Colonic mucosa (tissue), 4 donors: ENCODE measurements around the gene KRT38. TPM values are rescaled to one million over a fixed set of nuclear protein-coding genes. Genes with fewer than 3 reads are reported as not detected.

Source experiments
- DNase-seq: peaks from one replicate; pipeline ENCODE4 v3.0.0-alpha.2; 2020
- H3K27ac ChIP-seq: fragments of 200-600 bp; one replicate; pipeline ENCODE4 v1.8.0; 2021
- H3K27me3 ChIP-seq: fragments of 200-600 bp; one replicate; pipeline ENCODE4 v1.8.0; 2021
- H3K36me3 ChIP-seq: fragments of 200-600 bp; one replicate; pipeline ENCODE4 v1.8.0; 2021
- H3K4me1 ChIP-seq: fragments of 200-600 bp; one replicate; pipeline ENCODE4 v1.8.0; 2021; ENCODE audit warnings: mild to moderate bottlenecking
- H3K4me3 ChIP-seq: fragments of 200-600 bp; one replicate; pipeline ENCODE4 v1.8.0; 2021
- H3K9ac ChIP-seq, 2 donors: one replicate each; pipeline ENCODE4 v1.7.0; 2013; ENCODE audit warnings: control low read depth in 2 of 2, low read depth in 2 of 2, low read length in 2 of 2
- H3K9me3 ChIP-seq: fragments of 200-600 bp; one replicate; pipeline ENCODE4 v1.8.0; 2021
- CTCF ChIP-seq: fragments of 200-600 bp; IDR thresholded peaks from one replicate; pipeline ENCODE4 v1.8.0; 2022; ENCODE audit warnings: antibody characterized with exemption, mild to moderate bottlenecking
- intact Hi-C: fragments of 100-400 bp; cut with DNase I; formaldehyde crosslinking; loops from one replicate; pipeline ENCODE4 v1.14.1; 2022
- total RNA-seq, 2 donors: library from RNA; stranded (reverse); fragmentation: NEBNext Ultra II Directional in 1 of 2; extraction: Animal tissue kit (Norgen Biotek cat#: 25700) in 1 of 2; gene quantifications; one replicate each; pipeline ENCODE4 v1.2.1, GENCODE V29; 2021
- donor health status: healthy.
- donor health status: DM: no; HTN: no; CAD: no.
- donor health status: DM: no; HTN: no; CAD: no.

The KRT38 gene
- total RNA-seq, 2 donors from 2014 or later = not detected

- H3K9ac ChIP-seq = no peak overlapping the region
- H3K9me3 ChIP-seq = no peaks in the 10 kb centered on the region
- H3K36me3 ChIP-seq = no peaks in the 10 kb centered on the region
- TF ChIP-seq CTCF = no peak
- DNase-seq = no peak
- no peak overlapping the region for H3K27ac ChIP-seq
- intact Hi-C loops = loop anchor here (10.0 kb wide), 1 partner anchor 161 kb away; no protein-coding TSS in a partner anchor
- no peak overlapping the region for H3K4me3 ChIP-seq
- H3K27me3 ChIP-seq = no peaks in the 10 kb centered on the region
- no peaks in the 10 kb centered on the region for H3K4me1 ChIP-seq
Measured at GRCh38 chr17:41483991-41484826, 43.4 kb upstream of the KRT38 start.

GRCh38 chr17:41483531-41483930 is 42.7 kb upstream of the KRT38 start:
- TF ChIP-seq CTCF = no peak
- no peak overlapping the region for H3K4me3 ChIP-seq
- no peak for DNase-seq
- H3K9ac ChIP-seq = no peak overlapping the region
- no peak overlapping the region for H3K27ac ChIP-seq
- no peaks in the 10 kb centered on the region for H3K9me3 ChIP-seq
- H3K36me3 ChIP-seq = no peaks in the 10 kb centered on the region
- H3K4me1 ChIP-seq = no peaks in the 10 kb centered on the region
- intact Hi-C loops = loop anchor here (10.0 kb wide), 1 partner anchor 161 kb away; no protein-coding TSS in a partner anchor
- no peaks in the 10 kb centered on the region for H3K27me3 ChIP-seq

- Histone ChIP-seq H3K9me3 (no peaks in the 10 kb centered on the region), H3K9ac (no peak within 1 kb of the TSS), H3K27ac (no peak within 1 kb of the TSS), H3K36me3 (no peaks in the 10 kb centered on the region), H3K4me3 (no peak within 1 kb of the TSS), H3K4me1 (no peaks in the 10 kb centered on the region), H3K27me3 (no peaks in the 10 kb centered on the region)
- intact Hi-C loops = loop anchor here (10.0 kb wide), 1 partner anchor 164 kb away; no protein-coding TSS in a partner anchor
- no peak for DNase-seq
- TF ChIP-seq CTCF = no peak
Measured at GRCh38 chr17:41481036-41481435, 40.3 kb upstream of the KRT38 start, which contains the start of gene KRT35. TSS of gene KRT35 (minus strand) at chr17:41481151. CDS start at chr17:41481097, 54 bp downstream.

GRCh38 chr17:41480581-41480980 is 39.8 kb upstream of the KRT38 start:
- H3K9me3 ChIP-seq = no peaks in the 10 kb centered on the region
- no peak overlapping the region for H3K4me3 ChIP-seq
- no peaks in the 10 kb centered on the region for H3K27me3 ChIP-seq
- no peak overlapping the region for H3K9ac ChIP-seq
- no peak for TF ChIP-seq CTCF
- H3K36me3 ChIP-seq = no peaks in the 10 kb centered on the region
- no peak overlapping the region for H3K27ac ChIP-seq
- intact Hi-C loops = loop anchor here (10.0 kb wide), 1 partner anchor 164 kb away; no protein-coding TSS in a partner anchor
- no peaks in the 10 kb centered on the region for H3K4me1 ChIP-seq
- DNase-seq = no peak

- intact Hi-C loops = loop anchor here (10.0 kb wide), 1 partner anchor 165 kb away; no protein-coding TSS in a partner anchor
- no peak for TF ChIP-seq CTCF
- DNase-seq = no peak
- no peak overlapping the region for H3K4me3 ChIP-seq
- H3K9me3 ChIP-seq = no peaks in the 10 kb centered on the region
- no peaks in the 10 kb centered on the region for H3K27me3 ChIP-seq
- H3K36me3 ChIP-seq = no peaks in the 10 kb centered on the region
- no peaks in the 10 kb centered on the region for H3K4me1 ChIP-seq
- H3K27ac ChIP-seq = no peak overlapping the region
- H3K9ac ChIP-seq = no peak overlapping the region
Measured at GRCh38 chr17:41480136-41480535, 39.4 kb upstream of the KRT38 start.
